H1 (cell line): ENCODE measurements around the gene NXPH3. TPM values are rescaled to one million over a fixed set of nuclear protein-coding genes. Genes with fewer than 3 reads are reported as not detected.

Experiments
- CTCF ChIA-PET: fragments of 300-600 bp; sonication (Branson Sonifier 250); formaldehyde crosslinking; loops from one replicate; lab custom pipeline; 2021; ENCODE audit not compliant: partially characterized antibody; lab: Charles Lee
- POLR2A ChIA-PET: fragments of 300-600 bp; sonication (Branson Sonifier 250); formaldehyde crosslinking; loops from one replicate; lab custom pipeline; 2021; ENCODE audit warnings: inconsistent platforms; ENCODE audit not compliant: partially characterized antibody; lab: Charles Lee
- DNase-seq, 2 experiments: peaks; one replicate each; pipeline versions ENCODE4 v3.0.0 to v3.0.0-alpha.2; 2010 to 2022; ENCODE audit warnings: low spot score in 2 of 2, low read depth in 1 of 2, mixed read lengths in 1 of 2
- FAIRE-seq: peaks from 2 replicates; lab custom pipeline; 2011; peaks lifted over from hg19 to GRCh38; lab: Jason Lieb, UNC
- H2AFZ ChIP-seq: 2 replicates; pipeline ENCODE4 v1.8.1; 2012; ENCODE audit warnings: low read length, inconsistent platforms
- H2AK5ac ChIP-seq: 2 replicates; pipeline ENCODE4 v1.6.1; 2013; ENCODE audit warnings: low read depth, low read length
- H2BK120ac ChIP-seq: replicated peaks from 2 replicates; pipeline ENCODE3; 2013; ENCODE audit warnings: low read depth, low read length, inconsistent platforms
- H2BK12ac ChIP-seq: 2 replicates; pipeline ENCODE4 v1.6.1; 2013; ENCODE audit warnings: low read depth, low read length
- H2BK15ac ChIP-seq: 2 replicates; pipeline ENCODE4 v1.6.1; 2013; ENCODE audit warnings: low read length
- H2BK20ac ChIP-seq: 2 replicates; pipeline ENCODE4 v1.6.1; 2013; ENCODE audit warnings: low read length
- H2BK5ac ChIP-seq: 2 replicates; pipeline ENCODE4 v1.6.1; 2013; ENCODE audit warnings: low read depth, low read length
- H3K14ac ChIP-seq: 2 replicates; pipeline ENCODE4 v1.6.1; 2013; ENCODE audit warnings: inconsistent platforms; ENCODE audit not compliant: insufficient read length
- H3K18ac ChIP-seq: 2 replicates; pipeline ENCODE4 v1.6.1; 2013; ENCODE audit warnings: low read length; ENCODE audit errors: extremely low read depth
- H3K23ac ChIP-seq: 2 replicates; pipeline ENCODE4 v1.6.1; 2013; ENCODE audit warnings: inconsistent platforms; ENCODE audit not compliant: insufficient read length
- H3K23me2 ChIP-seq: 2 replicates; pipeline ENCODE4 v1.6.1; 2013; ENCODE audit warnings: low read depth, low read length
- H3K27ac ChIP-seq: 2 replicates; pipeline ENCODE4 v1.6.1; 2011; ENCODE audit warnings: low read depth, low read length, inconsistent platforms
- H3K27me3 ChIP-seq, 4 experiments: replicated peaks in 1 of 4; 1 replicate in 1 of 4; 2 replicates in 3 of 4; pipeline versions ENCODE4 v1.6.1 to v1.8.1; 2011 to 2013; ENCODE audit warnings: low read length in 3 of 4, mild to moderate bottlenecking in 3 of 4, inconsistent platforms in 2 of 4, mixed read lengths in 2 of 4, moderate library complexity in 1 of 4; ENCODE audit not compliant: control insufficient read depth in 3 of 4, insufficient read depth in 3 of 4; ENCODE audit errors: extremely low read depth in 1 of 4
- H3K36me3 ChIP-seq, 4 experiments: 2 replicates each; pipeline versions ENCODE4 v1.6.1 to v1.8.1; 2011 to 2013; ENCODE audit warnings: mild to moderate bottlenecking in 4 of 4, low read length in 3 of 4, moderate library complexity in 2 of 4, control low read depth in 1 of 4, inconsistent platforms in 1 of 4; ENCODE audit not compliant: insufficient read depth in 4 of 4, control insufficient read depth in 2 of 4
- H3K4ac ChIP-seq: replicated peaks from 2 replicates; pipeline ENCODE3; 2013; ENCODE audit warnings: low read length, low read depth, mixed read lengths, inconsistent platforms; ENCODE audit not compliant: insufficient read length
- H3K4me1 ChIP-seq, 4 experiments: replicated peaks in 1 of 4; 1 replicate in 1 of 4; 2 replicates in 3 of 4; pipeline versions ENCODE4 v1.6.1 to v1.8.1; 2011 to 2013; ENCODE audit warnings: low read length in 3 of 4, inconsistent platforms in 2 of 4, mixed read lengths in 1 of 4; ENCODE audit not compliant: insufficient read depth in 4 of 4, control insufficient read depth in 3 of 4
- H3K4me2 ChIP-seq, 2 experiments: 2 replicates each; pipeline versions ENCODE4 v1.6.1 to v1.8.1; 2011 to 2013; ENCODE audit warnings: low read depth in 2 of 2, low read length in 2 of 2, control low read depth in 1 of 2, inconsistent platforms in 1 of 2, mild to moderate bottlenecking in 1 of 2; ENCODE audit not compliant: insufficient read depth in 1 of 2
- H3K4me3 ChIP-seq, 4 experiments: fragments of 200-600, 300-600 bp in 1 of 4; sonication (generic), shearing (Covaris generic), sonication (Bioruptor Twin) in 1 of 4; 2 replicates each; pipeline versions ENCODE4 v1.5.1 to v1.8.1; 2011 to 2016; ENCODE audit warnings: low read length in 4 of 4, low read depth in 3 of 4, control low read depth in 2 of 4, inconsistent platforms in 2 of 4, mild to moderate bottlenecking in 2 of 4, mixed read lengths in 1 of 4, moderate library complexity in 1 of 4; ENCODE audit not compliant: insufficient read depth in 2 of 4; ENCODE audit errors: extremely low read depth in 1 of 4
- H3K56ac ChIP-seq: replicated peaks from 2 replicates; pipeline ENCODE3; 2013; ENCODE audit warnings: low read depth, mild to moderate bottlenecking, mixed read lengths, low read length, inconsistent platforms; ENCODE audit not compliant: insufficient read length
- H3K79me1 ChIP-seq: 2 replicates; pipeline ENCODE4 v1.6.1; 2013; ENCODE audit warnings: low read depth, low read length, control low read depth
- H3K79me2 ChIP-seq, 2 experiments: 2 replicates each; pipeline versions ENCODE4 v1.6.1 to v1.8.1; 2012 to 2013; ENCODE audit warnings: low read length in 2 of 2, mild to moderate bottlenecking in 2 of 2, inconsistent platforms in 1 of 2; ENCODE audit not compliant: insufficient read depth in 2 of 2, control insufficient read depth in 1 of 2
- H3K9ac ChIP-seq, 4 experiments: replicated peaks in 1 of 4; 1 replicate in 1 of 4; 2 replicates in 3 of 4; pipeline versions ENCODE4 v1.6.1 to v1.8.1; 2011 to 2013; ENCODE audit warnings: low read depth in 3 of 4, low read length in 3 of 4, control low read depth in 2 of 4, mild to moderate bottlenecking in 2 of 4, moderate library complexity in 2 of 4, inconsistent platforms in 1 of 4; ENCODE audit errors: extremely low read depth in 1 of 4
- H3K9me3 ChIP-seq, 2 experiments: 2 replicates each; pipeline versions ENCODE4 v1.6.1 to v1.8.1; 2012 to 2013; ENCODE audit warnings: mild to moderate bottlenecking in 2 of 2, moderate library complexity in 2 of 2, control low read depth in 1 of 2, inconsistent platforms in 1 of 2, low read depth in 1 of 2, low read length in 1 of 2, mixed read lengths in 1 of 2; ENCODE audit not compliant: insufficient read depth in 2 of 2
- H4K20me1 ChIP-seq, 2 experiments: replicated peaks in 1 of 2; 2 replicates each; pipeline versions ENCODE3 to v1.8.1; 2011 to 2013; ENCODE audit warnings: inconsistent platforms in 2 of 2, low read length in 2 of 2, mild to moderate bottlenecking in 1 of 2; ENCODE audit not compliant: insufficient read depth in 2 of 2, control insufficient read depth in 1 of 2
- H4K5ac ChIP-seq: 2 replicates; pipeline ENCODE4 v1.6.1; 2013; ENCODE audit warnings: low read length, low read depth, mixed read lengths, inconsistent platforms; ENCODE audit not compliant: insufficient read length
- H4K8ac ChIP-seq: 2 replicates; pipeline ENCODE4 v1.8.0; 2013; ENCODE audit warnings: mild to moderate bottlenecking, moderate library complexity, low read length, inconsistent platforms; ENCODE audit not compliant: insufficient read depth; ENCODE audit errors: extremely low read depth
- H4K91ac ChIP-seq: replicated peaks from 2 replicates; pipeline ENCODE3; 2013; ENCODE audit warnings: low read length, mixed read lengths, inconsistent platforms; ENCODE audit not compliant: insufficient read length
- BCL11A ChIP-seq, 2 experiments: IDR thresholded peaks; one replicate each; pipeline ENCODE4 v1.6.1; 2011; ENCODE audit warnings: low read depth in 2 of 2, low read length in 2 of 2, mild to moderate bottlenecking in 2 of 2
- CBX5 ChIP-seq: fragments of 300-800, 300-1000 bp; sonication (generic); IDR thresholded peaks from 2 replicates; pipeline ENCODE4 v1.7.1; 2016; ENCODE audit warnings: antibody characterized with exemption, low read length, low read depth
- EGR1 ChIP-seq: IDR thresholded peaks from 2 replicates; pipeline ENCODE4 v1.6.1; 2011; ENCODE audit warnings: low read depth, low read length, borderline replicate concordance
- GABPA ChIP-seq: IDR thresholded peaks from 2 replicates; pipeline ENCODE4 v1.6.1; 2011; ENCODE audit warnings: mild to moderate bottlenecking, low read length, moderate library complexity, borderline replicate concordance; ENCODE audit not compliant: insufficient read depth
- HDAC2 ChIP-seq, 2 experiments: fragments of 300-600 bp in 1 of 2; sonication (generic) in 1 of 2; IDR thresholded peaks; 2 replicates each; pipeline ENCODE4 v1.6.1; 2011 to 2012; ENCODE audit warnings: low read depth in 2 of 2, low read length in 2 of 2, mild to moderate bottlenecking in 2 of 2, moderate library complexity in 2 of 2, borderline replicate concordance in 1 of 2, inconsistent platforms in 1 of 2
- MAFK ChIP-seq: IDR thresholded peaks from 2 replicates; pipeline ENCODE4 v1.6.1; 2012; ENCODE audit warnings: low read depth, mild to moderate bottlenecking, improper control_type of control experiment, low read length
- POLR2A ChIP-seq, 2 experiments: IDR thresholded peaks; 1 replicate in 1 of 2; 2 replicates in 1 of 2; pipeline ENCODE4 v1.6.1; 2011; ENCODE audit warnings: low read depth in 2 of 2, low read length in 2 of 2, mild to moderate bottlenecking in 2 of 2; ENCODE audit errors: control extremely low read depth in 1 of 2
- POLR2AphosphoS5 ChIP-seq: IDR thresholded peaks from 2 replicates; pipeline ENCODE4 v1.6.1; 2011; ENCODE audit warnings: low read depth, low read length
- POU5F1 ChIP-seq: IDR thresholded peaks from 2 replicates; pipeline ENCODE4 v1.6.1; 2011; ENCODE audit warnings: low read depth, mild to moderate bottlenecking, low read length, moderate library complexity
- RXRA ChIP-seq: IDR thresholded peaks from 2 replicates; pipeline ENCODE4 v1.6.1; 2011; ENCODE audit warnings: low read depth, mild to moderate bottlenecking, low read length, moderate library complexity; ENCODE audit not compliant: insufficient read depth
- SP1 ChIP-seq: IDR thresholded peaks from 2 replicates; pipeline ENCODE4 v1.6.1; 2011; ENCODE audit warnings: low read depth, low read length
- ZNF274 ChIP-seq: IDR thresholded peaks from 2 replicates; pipeline ENCODE4 v1.7.0; 2012; ENCODE audit warnings: low read length, borderline replicate concordance; ENCODE audit errors: extremely low read depth
- WGBS, 2 experiments: shearing (Covaris generic) in 1 of 2; methylation state at CpG; one replicate each; pipeline versions ENCODE4 v1.1.6 to v1.1.7; 2013 to 2015; ENCODE audit warnings: low lambda C conversion rate in 2 of 2, mixed read lengths in 2 of 2, inconsistent platforms in 1 of 2, low coverage in 1 of 2, missing lambda C conversion rate in 1 of 2; ENCODE audit not compliant: insufficient replicate concordance in 2 of 2, insufficient coverage in 1 of 2, insufficient read length in 1 of 2; ENCODE audit errors: extremely low coverage in 1 of 2, missing lambda C conversion rate in 1 of 2; 5-methylcytosine and 5-hydroxymethylcytosine counted together
- polyA plus RNA-seq, 7 experiments: library from polyadenylated mRNA; depleted of rRNA in 3 of 7; stranded (reverse) in 5 of 7; unstranded in 2 of 7; fragments of >200 nt in 5 of 7; fragments of 200-250 nt in 2 of 7; gene quantifications; 1 replicate in 5 of 7; 2 replicates in 1 of 7; 4 replicates in 1 of 7; pipeline versions ENCODE4 v1.2.1 to v1.2.3, GENCODE V29; 2011 to 2013; ENCODE audit warnings: missing spikeins in 2 of 7, mixed read lengths in 2 of 7
- total RNA-seq: library from RNA; stranded (reverse); fragmentation: NEBNext Ultra II Directional; extraction: Animal tissue kit (Norgen Biotek cat#: 25700); gene quantifications from 2 replicates; pipeline ENCODE4 v1.2.1, GENCODE V29; 2021
- TF ChIP-seq, protein P1 (sequence below): IDR thresholded peaks from 2 replicates; pipeline ENCODE4 v1.6.1; 2012; ENCODE audit warnings: inconsistent platforms
- TF ChIP-seq, protein P2 (sequence below): IDR thresholded peaks from 2 replicates; pipeline ENCODE4 v1.6.1; 2012; ENCODE audit warnings: inconsistent platforms

NXPH3 gene
- total and polyA plus RNA-seq, 2 of the 8 experiments (the other 6 are each of a cell fraction or from before 2014, with no cell fraction given) = 2.5 to 3.7 TPM

DNA sequence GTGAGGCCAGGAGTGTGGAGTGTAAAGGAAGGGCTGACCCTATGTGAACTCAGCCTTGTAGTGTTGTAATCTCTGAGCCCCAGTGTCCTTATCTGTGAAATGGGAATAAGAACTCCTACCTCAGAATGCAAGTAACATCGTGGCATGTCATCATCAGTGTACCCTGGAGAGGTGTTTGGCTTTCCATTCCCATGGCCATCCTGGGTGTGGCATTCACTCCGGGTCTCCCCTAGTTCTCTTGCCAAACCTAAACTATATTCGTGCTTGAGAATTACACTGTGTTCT is 1.9 kb downstream of the NXPH3 start:
- Histone ChIP-seq H3K23me2 (peaks cover 12% of the 10 kb centered on the region), H3K79me2 (no peaks in the 10 kb centered on the region), H2AFZ (no peak overlapping the region), H3K9ac (no peak overlapping the region), H4K5ac (no peak overlapping the region), H3K23ac (no peak overlapping the region), H4K91ac (no peak overlapping the region), H2BK20ac (no peak overlapping the region), H3K14ac (no peak overlapping the region), H2BK120ac (no peak overlapping the region), H3K4me1 (peaks cover 0 to 23% (median 10%) of the 10 kb centered on the region in 4 experiments; a peak in 6 of 7 replicates), H2BK12ac (no peak overlapping the region), H2BK15ac (no peak overlapping the region), H3K27ac (no peak overlapping the region), H3K56ac (no peak overlapping the region), H3K4me2 (peak overlapping the region; percentile 81 to 87; a peak in 2 of 4 replicates), H3K9me3 (no peaks in the 10 kb centered on the region), H4K20me1 (peaks cover 0 to 4% of the 10 kb centered on the region in 2 experiments), H4K8ac (no peak overlapping the region), H2BK5ac (no peak overlapping the region), H2AK5ac (no peak overlapping the region), H3K4ac (no peak overlapping the region), H3K79me1 (no peaks in the 10 kb centered on the region), H3K18ac (no peak overlapping the region), H3K36me3 (no peaks in the 10 kb centered on the region), H3K27me3 (peaks cover 4 to 14% (median 8%) of the 10 kb centered on the region in 4 experiments; a peak in 5 of 7 replicates), H3K4me3 (peak overlapping the region in 1 of 4 experiments; percentile 79; a peak in 2 of 8 replicates)
- no peak for DNase-seq
- ChIA-PET POLR2A (no interaction called here), CTCF (interaction anchor here (1.2 to 2.2 kb wide), 4 partner anchors 9 to 126 kb away, joined by 3 to 7 read pairs (median 4); no protein-coding TSS in a partner anchor)
- FAIRE-seq = no peak
- 80% methylated on average over 3 of the region's 3 CpGs; no CpG with 5 or more reads in 1 of the 2 experiments for WGBS, 2 experiments
- TF ChIP-seq POU5F1 (no peak), ZNF274 (no peak), POLR2A (IDR thresholded peaks at IDR 0.05; ENCODE audit: control extremely low read depth in 1 of 2, low read depth in 2 of 2, low read length in 2 of 2) (no peak), EGR1 (no peak), MAFK (no peak), CBX5 (no peak), RXRA (no peak), BCL11A (IDR thresholded peaks at IDR 0.05; ENCODE audit: low read depth in 2 of 2, low read length in 2 of 2) (no peak), GABPA (no peak), POLR2AphosphoS5 (no peak), HDAC2 (IDR thresholded peaks at IDR 0.05; ENCODE audit: borderline replicate concordance in 1 of 2, low read depth in 2 of 2, low read length in 2 of 2) (no peak), SP1 (no peak)
- TF ChIP-seq, protein P1, sequence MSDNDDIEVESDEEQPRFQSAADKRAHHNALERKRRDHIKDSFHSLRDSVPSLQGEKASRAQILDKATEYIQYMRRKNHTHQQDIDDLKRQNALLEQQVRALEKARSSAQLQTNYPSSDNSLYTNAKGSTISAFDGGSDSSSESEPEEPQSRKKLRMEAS = no peak
- TF ChIP-seq, protein P2, sequence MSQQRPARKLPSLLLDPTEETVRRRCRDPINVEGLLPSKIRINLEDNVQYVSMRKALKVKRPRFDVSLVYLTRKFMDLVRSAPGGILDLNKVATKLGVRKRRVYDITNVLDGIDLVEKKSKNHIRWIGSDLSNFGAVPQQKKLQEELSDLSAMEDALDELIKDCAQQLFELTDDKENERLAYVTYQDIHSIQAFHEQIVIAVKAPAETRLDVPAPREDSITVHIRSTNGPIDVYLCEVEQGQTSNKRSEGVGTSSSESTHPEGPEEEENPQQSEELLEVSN = no peak
